CD14-positive monocyte (primary cell): ENCODE results near the gene FHIT. TPM values are rescaled to one million over a fixed set of nuclear protein-coding genes. Genes with fewer than 3 reads are reported as not detected.

Experiments
- DNase-seq, 3 donors: peaks; one replicate each; pipeline ENCODE4 v3.0.0-alpha.2; 2011 to 2022
- H2AFZ ChIP-seq: 2 replicates; pipeline ENCODE4 v1.6.0; 2012; ENCODE audit warnings: mild to moderate bottlenecking, low read depth, low read length, inconsistent platforms; ENCODE audit not compliant: insufficient read depth, poor library complexity, severe bottlenecking
- H3K27ac ChIP-seq, 2 donors: 1 replicate in 1 of 2; 2 replicates in 1 of 2; pipeline ENCODE4 v1.5.1; 2012 to 2013; ENCODE audit warnings: low read length in 2 of 2, control low read depth in 1 of 2, inconsistent platforms in 1 of 2, low read depth in 1 of 2, mild to moderate bottlenecking in 1 of 2
- H3K27me3 ChIP-seq, 2 donors: one replicate each; pipeline versions ENCODE4 v1.6.0 to v1.6.1; 2011 to 2013; ENCODE audit warnings: low read length in 2 of 2; ENCODE audit not compliant: control insufficient read depth in 2 of 2, insufficient read depth in 2 of 2
- H3K36me3 ChIP-seq, 2 donors: replicated peaks in 1 of 2; 1 replicate in 1 of 2; 2 replicates in 1 of 2; pipeline versions ENCODE4 v1.5.1 to v1.6.1; 2012 to 2013; ENCODE audit warnings: low read length in 2 of 2, control low read depth in 1 of 2, inconsistent platforms in 1 of 2, mild to moderate bottlenecking in 1 of 2; ENCODE audit not compliant: insufficient read depth in 2 of 2, control insufficient read depth in 1 of 2
- H3K4me1 ChIP-seq, 2 donors: 1 replicate in 1 of 2; 2 replicates in 1 of 2; pipeline versions ENCODE4 v1.5.1 to v1.6.1; 2012 to 2013; ENCODE audit warnings: low read length in 2 of 2, control low read depth in 1 of 2, inconsistent platforms in 1 of 2, mild to moderate bottlenecking in 1 of 2, moderate library complexity in 1 of 2; ENCODE audit not compliant: insufficient read depth in 2 of 2, control insufficient read depth in 1 of 2
- H3K4me2 ChIP-seq: replicated peaks from 2 replicates; pipeline ENCODE3; 2012; ENCODE audit warnings: low read length, moderate library complexity, mild to moderate bottlenecking; ENCODE audit not compliant: poor library complexity, severe bottlenecking; ENCODE audit errors: extremely low read depth
- H3K4me3 ChIP-seq, 3 experiments: fragments of 200-600 bp in 1 of 3; sonication (generic) in 1 of 3; replicated peaks in 1 of 3; 1 replicate in 2 of 3; 2 replicates in 1 of 3; pipeline ENCODE4 v1.5.1; 2011 to 2013; ENCODE audit warnings: low read length in 3 of 3, mild to moderate bottlenecking in 3 of 3, control low read depth in 2 of 3, low read depth in 2 of 3, inconsistent platforms in 1 of 3, moderate library complexity in 1 of 3
- H3K79me2 ChIP-seq: 2 replicates; pipeline ENCODE4 v1.6.0; 2012; ENCODE audit warnings: mild to moderate bottlenecking, control low read depth, inconsistent platforms, low read length, moderate library complexity; ENCODE audit not compliant: insufficient read depth
- H3K9ac ChIP-seq: 2 replicates; pipeline ENCODE4 v1.6.0; 2017; ENCODE audit warnings: low read length, mild to moderate bottlenecking; ENCODE audit not compliant: insufficient read depth, poor library complexity, severe bottlenecking
- H3K9me3 ChIP-seq, 2 donors: replicated peaks in 1 of 2; 1 replicate in 1 of 2; 2 replicates in 1 of 2; pipeline versions ENCODE4 v1.5.1 to v1.6.1; 2012 to 2013; ENCODE audit warnings: low read length in 2 of 2, control low read depth in 1 of 2; ENCODE audit not compliant: control insufficient read depth in 1 of 2, insufficient read depth in 1 of 2
- H4K20me1 ChIP-seq: 2 replicates; pipeline ENCODE4 v1.6.0; 2012; ENCODE audit warnings: mild to moderate bottlenecking, low read length, control low read depth, moderate library complexity; ENCODE audit not compliant: insufficient read depth
- H3K27ac Mint-ChIP-seq, 7 donors: one replicate each; pipeline ENCODE4 v1.8.0; 2020; ENCODE audit warnings: mild to moderate bottlenecking in 7 of 7, mixed read lengths in 7 of 7, moderate library complexity in 6 of 7, inconsistent platforms in 2 of 7
- H3K27me3 Mint-ChIP-seq, 3 donors: one replicate each; pipeline ENCODE4 v1.8.0; 2021 to 2022; ENCODE audit warnings: low read depth in 3 of 3, mild to moderate bottlenecking in 3 of 3, mixed read lengths in 3 of 3, moderate library complexity in 3 of 3, inconsistent platforms in 1 of 3
- H3K36me3 Mint-ChIP-seq, 2 donors: one replicate each; pipeline ENCODE4 v1.8.0; 2020; ENCODE audit warnings: mixed read lengths in 2 of 2, inconsistent platforms in 1 of 2, mild to moderate bottlenecking in 1 of 2
- H3K4me1 Mint-ChIP-seq: one replicate; pipeline ENCODE4 v1.8.0; 2020; ENCODE audit warnings: mild to moderate bottlenecking, mixed read lengths
- H3K4me3 Mint-ChIP-seq, 2 donors: one replicate each; pipeline ENCODE4 v1.8.0; 2020; ENCODE audit warnings: mild to moderate bottlenecking in 2 of 2, mixed read lengths in 2 of 2, moderate library complexity in 1 of 2
- H3K9me3 Mint-ChIP-seq, 7 donors: one replicate each; pipeline ENCODE4 v1.8.0; 2020 to 2022; ENCODE audit warnings: mixed read lengths in 7 of 7, mild to moderate bottlenecking in 6 of 7, moderate library complexity in 6 of 7, inconsistent platforms in 2 of 7
- WGBS: methylation state at CpG from one replicate; pipeline ENCODE4 v1.1.5; 2013; ENCODE audit warnings: missing lambda C conversion rate; ENCODE audit not compliant: insufficient coverage; 5-methylcytosine and 5-hydroxymethylcytosine counted together
- intact Hi-C, 2 donors: fragments of 100-400 bp; cut with micrococcal nuclease; formaldehyde crosslinking; loops; one replicate each; pipeline versions ENCODE4 v1.15.0 to v1.15.1; 2023
- polyA plus RNA-seq, 3 donors: library from polyadenylated mRNA; depleted of rRNA in 1 of 3; unstranded in 2 of 3; stranded (reverse) in 1 of 3; fragments of 300-500 nt in 2 of 3; fragments of >200 nt in 1 of 3; fragmentation: Illumina TruSeq in 2 of 3; gene quantifications; 1 replicate in 2 of 3; 2 replicates in 1 of 3; pipeline ENCODE4 v1.2.3, GENCODE V29; 2012 to 2021
- TF ChIP-seq, protein P1 (sequence below): fragments of 200-600 bp; IDR thresholded peaks from one replicate; pipeline ENCODE4 v1.8.0; 2022; ENCODE audit warnings: antibody characterized with exemption, mild to moderate bottlenecking

Gene FHIT
- polyA plus RNA-seq, 3 donors, result 1.7 to 3.4 (median 3.2) TPM

DNA sequence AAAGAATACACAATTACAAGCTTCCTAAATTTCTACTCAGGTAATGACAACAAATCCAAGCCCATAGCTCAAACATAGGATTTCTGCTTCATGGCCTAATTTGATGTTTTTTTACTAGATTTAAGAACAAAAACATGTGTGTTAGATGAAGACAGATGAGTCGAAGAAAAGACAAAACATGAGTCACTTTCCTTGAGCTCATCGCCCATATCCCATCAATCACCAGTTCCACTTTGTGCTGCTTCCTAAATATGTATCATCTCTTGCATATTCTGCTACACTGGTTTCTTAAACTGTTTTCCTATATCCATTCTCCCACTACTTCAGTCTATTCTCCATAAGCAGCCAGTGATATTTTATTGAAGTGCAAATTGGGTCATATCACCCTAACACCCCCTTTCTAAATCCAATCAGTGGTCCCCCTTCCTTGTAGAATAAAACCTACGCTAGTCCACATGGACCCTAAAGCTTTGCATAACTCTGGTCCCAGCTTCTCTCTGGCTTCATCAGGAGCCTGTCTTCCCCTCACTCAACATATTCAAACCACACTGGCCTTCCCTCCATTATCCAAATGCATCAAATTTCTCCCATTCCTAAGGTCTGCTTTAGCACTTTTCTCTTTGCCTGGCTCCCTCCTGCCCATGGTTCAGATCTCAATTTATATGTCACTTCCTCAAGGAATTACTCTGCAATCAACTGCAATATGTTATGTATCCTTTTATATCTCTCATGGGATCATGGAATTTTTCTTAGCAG is 1033.9 kb downstream of the FHIT start:
- Mint-ChIP-seq H3K4me3 (no peak overlapping the region), H3K27me3 (no peaks in the 10 kb centered on the region), H3K4me1 (no peaks in the 10 kb centered on the region), H3K9me3 (peaks cover 0 to 2% (median 0%) of the 10 kb centered on the region in 7 donors), H3K36me3 (no peaks in the 10 kb centered on the region), H3K27ac (no peak overlapping the region)
- H3K9me3 ChIP-seq, result no peaks in the 10 kb centered on the region
- no peaks in the 10 kb centered on the region for H3K79me2 ChIP-seq
- DNase-seq, result no peak
- no peaks in the 10 kb centered on the region for H3K4me1 ChIP-seq
- TF ChIP-seq, protein P1, sequence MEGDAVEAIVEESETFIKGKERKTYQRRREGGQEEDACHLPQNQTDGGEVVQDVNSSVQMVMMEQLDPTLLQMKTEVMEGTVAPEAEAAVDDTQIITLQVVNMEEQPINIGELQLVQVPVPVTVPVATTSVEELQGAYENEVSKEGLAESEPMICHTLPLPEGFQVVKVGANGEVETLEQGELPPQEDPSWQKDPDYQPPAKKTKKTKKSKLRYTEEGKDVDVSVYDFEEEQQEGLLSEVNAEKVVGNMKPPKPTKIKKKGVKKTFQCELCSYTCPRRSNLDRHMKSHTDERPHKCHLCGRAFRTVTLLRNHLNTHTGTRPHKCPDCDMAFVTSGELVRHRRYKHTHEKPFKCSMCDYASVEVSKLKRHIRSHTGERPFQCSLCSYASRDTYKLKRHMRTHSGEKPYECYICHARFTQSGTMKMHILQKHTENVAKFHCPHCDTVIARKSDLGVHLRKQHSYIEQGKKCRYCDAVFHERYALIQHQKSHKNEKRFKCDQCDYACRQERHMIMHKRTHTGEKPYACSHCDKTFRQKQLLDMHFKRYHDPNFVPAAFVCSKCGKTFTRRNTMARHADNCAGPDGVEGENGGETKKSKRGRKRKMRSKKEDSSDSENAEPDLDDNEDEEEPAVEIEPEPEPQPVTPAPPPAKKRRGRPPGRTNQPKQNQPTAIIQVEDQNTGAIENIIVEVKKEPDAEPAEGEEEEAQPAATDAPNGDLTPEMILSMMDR, result no peak
- no peaks in the 10 kb centered on the region for H4K20me1 ChIP-seq
- H3K4me2 ChIP-seq, result no peak overlapping the region
- no peak overlapping the region for H3K27ac ChIP-seq
- WGBS, result 100% methylated on average over 1 of the region's 3 CpGs
- no peaks in the 10 kb centered on the region for H3K36me3 ChIP-seq
- no peak overlapping the region for H3K4me3 ChIP-seq
- no peak overlapping the region for H2AFZ ChIP-seq
- H3K9ac ChIP-seq, result no peak overlapping the region
- intact Hi-C loops, result no loop called here
- no peaks in the 10 kb centered on the region for H3K27me3 ChIP-seq

DNA sequence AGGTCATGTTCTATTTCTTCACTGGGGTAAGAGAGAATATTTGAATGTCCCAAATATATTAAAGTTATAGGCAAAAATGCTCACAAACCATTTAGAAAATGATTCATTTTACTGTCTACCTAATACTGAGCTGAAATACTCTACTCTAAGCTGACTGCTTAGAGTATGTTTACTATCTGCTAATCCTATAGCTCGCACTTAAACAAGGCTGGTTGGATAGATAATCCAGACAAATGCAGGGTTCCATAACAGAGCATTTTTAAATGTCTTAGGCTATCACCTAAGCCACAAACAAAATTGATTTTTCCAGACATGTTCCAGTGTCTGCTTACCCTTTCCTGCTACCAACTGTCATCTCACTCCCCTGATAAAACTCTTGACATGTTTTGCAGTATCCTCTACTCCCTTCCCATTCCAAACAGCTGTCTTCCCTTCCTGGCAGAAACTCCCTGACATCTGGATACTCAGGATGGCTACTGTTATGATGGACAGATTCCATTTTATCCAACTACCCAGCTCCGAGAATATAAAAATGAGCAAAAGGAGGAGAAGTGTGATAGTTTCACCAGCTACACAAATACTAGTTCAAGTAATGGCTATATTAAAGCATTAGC is 1034.7 kb downstream of the FHIT start:
- no peaks in the 10 kb centered on the region for H3K36me3 Mint-ChIP-seq

More for the DNA sequence above, 1034.7 kb downstream of the FHIT start:
- Mint-ChIP-seq H3K4me3 (no peak overlapping the region), H3K4me1 (no peaks in the 10 kb centered on the region), H3K27me3 (no peaks in the 10 kb centered on the region), H3K27ac (no peak overlapping the region), H3K9me3 (peaks cover 0 to 2% (median 2%) of the 10 kb centered on the region in 7 donors)
- intact Hi-C loops, result no loop called here
- Histone ChIP-seq H3K27me3 (no peaks in the 10 kb centered on the region), H3K4me3 (no peak overlapping the region), H3K9ac (no peak overlapping the region), H3K27ac (no peak overlapping the region), H3K36me3 (no peaks in the 10 kb centered on the region), H3K4me1 (no peaks in the 10 kb centered on the region), H4K20me1 (no peaks in the 10 kb centered on the region), H3K79me2 (no peaks in the 10 kb centered on the region), H2AFZ (no peak overlapping the region), H3K4me2 (no peak overlapping the region), H3K9me3 (no peaks in the 10 kb centered on the region)
- TF ChIP-seq, protein P1, result no peak
- no CpG with 5 or more reads among the region's 2 CpGs for WGBS
- DNase-seq, result no peak
